GM12872 (cell line): ENCODE data around the gene FGF2.

Experiments
- TF ChIP-seq, protein P1 (sequence below): IDR thresholded peaks from 3 replicates; pipeline ENCODE4 v1.5.1; 2011; ENCODE audit warnings: low read depth, mild to moderate bottlenecking, low read length, moderate library complexity; ENCODE audit not compliant: insufficient read depth

FGF2 gene

DNA sequence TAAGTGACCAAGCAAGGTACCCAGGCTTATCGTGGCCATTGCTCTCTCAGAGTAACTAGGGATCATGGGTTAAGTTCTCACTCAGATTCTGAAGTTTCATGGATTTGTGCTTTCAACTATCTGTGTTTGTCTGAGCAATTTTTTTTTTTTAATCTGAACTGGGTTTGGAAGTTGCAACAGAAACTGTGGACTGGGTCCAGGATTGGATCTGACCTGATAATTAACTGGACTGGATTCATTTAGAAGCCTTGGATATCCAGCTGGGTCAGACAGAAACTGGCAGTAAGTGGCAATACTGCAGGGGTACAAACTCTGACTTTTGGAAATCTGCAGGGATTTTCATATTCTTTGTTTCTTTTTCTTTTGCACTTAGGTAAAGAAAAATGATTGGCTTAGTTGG lies 38.7 kb upstream of the FGF2 start:
- TF ChIP-seq, protein P1, sequence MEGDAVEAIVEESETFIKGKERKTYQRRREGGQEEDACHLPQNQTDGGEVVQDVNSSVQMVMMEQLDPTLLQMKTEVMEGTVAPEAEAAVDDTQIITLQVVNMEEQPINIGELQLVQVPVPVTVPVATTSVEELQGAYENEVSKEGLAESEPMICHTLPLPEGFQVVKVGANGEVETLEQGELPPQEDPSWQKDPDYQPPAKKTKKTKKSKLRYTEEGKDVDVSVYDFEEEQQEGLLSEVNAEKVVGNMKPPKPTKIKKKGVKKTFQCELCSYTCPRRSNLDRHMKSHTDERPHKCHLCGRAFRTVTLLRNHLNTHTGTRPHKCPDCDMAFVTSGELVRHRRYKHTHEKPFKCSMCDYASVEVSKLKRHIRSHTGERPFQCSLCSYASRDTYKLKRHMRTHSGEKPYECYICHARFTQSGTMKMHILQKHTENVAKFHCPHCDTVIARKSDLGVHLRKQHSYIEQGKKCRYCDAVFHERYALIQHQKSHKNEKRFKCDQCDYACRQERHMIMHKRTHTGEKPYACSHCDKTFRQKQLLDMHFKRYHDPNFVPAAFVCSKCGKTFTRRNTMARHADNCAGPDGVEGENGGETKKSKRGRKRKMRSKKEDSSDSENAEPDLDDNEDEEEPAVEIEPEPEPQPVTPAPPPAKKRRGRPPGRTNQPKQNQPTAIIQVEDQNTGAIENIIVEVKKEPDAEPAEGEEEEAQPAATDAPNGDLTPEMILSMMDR: no peak

DNA sequence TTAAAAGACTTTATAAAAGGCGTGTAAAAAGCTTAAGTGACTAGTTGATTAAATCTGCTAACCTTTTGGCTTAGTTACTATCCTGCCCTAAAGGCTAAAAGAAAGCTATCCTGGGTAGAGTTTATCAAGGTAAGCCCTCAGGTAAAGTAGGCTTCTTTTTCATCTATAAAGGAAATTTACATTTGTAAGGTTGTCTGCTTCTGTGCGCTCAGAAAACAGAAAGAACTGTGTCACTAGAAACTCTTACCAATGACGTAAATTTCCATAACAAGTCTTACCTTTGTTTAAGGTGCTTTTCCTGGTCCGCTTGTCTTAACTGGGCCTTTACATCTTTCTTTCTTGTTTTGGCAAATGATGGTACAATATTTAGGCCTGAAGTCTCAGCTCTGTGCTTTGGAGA lies 37.7 kb upstream of the FGF2 start:
- TF ChIP-seq, protein P1: no peak

DNA sequence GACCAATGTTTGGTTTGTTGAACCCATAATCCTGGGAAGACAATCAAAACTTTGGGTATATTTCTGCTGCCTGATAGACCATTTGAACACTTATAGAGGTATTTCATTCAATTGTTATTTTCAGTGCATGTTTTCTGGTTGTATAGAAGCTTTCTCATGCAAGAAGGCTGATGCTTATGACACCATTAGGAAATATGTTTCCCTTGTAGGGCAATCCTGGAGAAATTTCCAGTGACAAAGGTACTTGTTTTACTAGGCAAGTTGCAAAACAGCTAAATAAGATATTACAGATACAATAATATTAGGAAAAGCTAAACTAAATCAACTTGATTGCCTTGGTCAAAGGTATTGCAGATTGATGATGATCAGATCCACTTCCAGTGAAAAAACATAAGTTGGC lies 32.8 kb upstream of the FGF2 start:
- TF ChIP-seq, protein P1: no peak

DNA sequence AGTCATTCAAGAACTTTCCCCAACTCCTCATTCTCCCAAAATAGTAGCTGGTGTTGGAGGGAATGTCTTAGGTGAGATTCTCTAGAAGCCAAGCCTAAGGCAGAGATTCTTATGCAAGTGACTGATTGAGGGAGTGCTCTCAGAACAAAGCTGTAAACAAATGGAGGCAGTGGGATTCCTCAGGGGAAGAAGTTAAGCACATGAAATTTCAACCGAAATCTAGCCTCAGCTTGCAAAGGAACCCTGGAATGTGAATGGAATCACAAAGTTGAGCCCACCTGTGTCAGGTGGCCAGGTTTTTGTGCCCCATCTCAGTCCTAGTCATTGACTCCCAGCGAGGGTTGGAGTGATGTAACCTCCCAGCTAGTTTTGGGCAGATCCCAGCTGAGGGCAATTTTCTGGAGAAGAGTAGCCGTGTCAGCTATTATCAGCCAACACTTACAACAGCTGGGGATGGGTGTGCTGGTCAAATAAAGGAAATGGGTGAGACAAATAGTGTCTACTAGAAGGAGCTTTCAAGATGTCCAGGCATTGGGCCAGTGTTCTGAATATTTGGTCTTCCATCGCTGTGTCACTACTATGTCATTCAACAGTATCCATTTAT lies 29.7 kb upstream of the FGF2 start:
- TF ChIP-seq, protein P1: no peak

DNA sequence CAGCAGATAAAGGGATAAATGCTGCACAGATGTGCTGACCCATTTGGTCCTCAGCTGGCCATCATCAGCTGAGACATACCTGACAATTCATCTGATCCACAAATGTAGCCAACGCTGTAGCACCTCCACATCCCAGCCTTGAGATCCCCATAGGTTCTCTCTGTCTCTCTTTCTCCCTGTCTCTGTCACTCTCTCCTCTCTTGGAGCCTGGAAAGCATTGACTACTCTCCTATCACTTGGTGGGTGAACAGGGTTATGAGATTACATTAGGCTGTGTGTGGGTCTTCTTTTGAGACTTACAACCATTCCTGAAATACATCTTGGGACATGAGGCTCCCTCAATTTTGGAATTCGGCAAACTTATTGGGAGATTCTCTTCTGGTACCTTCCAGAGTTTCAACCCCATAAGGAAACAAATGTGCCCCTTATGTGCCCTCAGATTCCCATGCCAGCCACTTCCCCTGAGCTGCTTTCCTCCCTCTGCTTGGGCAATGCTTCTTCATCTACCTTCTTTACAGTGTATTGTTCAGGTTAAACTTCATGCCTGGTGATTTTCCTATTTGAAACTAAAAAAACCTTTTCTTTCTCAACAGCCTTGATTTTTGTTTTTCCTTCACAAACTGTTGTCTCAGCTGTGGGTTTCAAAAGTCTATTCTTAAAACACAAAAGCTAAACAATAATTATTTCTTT lies 29.1 kb upstream of the FGF2 start:
- TF ChIP-seq, protein P1: no peak

DNA sequence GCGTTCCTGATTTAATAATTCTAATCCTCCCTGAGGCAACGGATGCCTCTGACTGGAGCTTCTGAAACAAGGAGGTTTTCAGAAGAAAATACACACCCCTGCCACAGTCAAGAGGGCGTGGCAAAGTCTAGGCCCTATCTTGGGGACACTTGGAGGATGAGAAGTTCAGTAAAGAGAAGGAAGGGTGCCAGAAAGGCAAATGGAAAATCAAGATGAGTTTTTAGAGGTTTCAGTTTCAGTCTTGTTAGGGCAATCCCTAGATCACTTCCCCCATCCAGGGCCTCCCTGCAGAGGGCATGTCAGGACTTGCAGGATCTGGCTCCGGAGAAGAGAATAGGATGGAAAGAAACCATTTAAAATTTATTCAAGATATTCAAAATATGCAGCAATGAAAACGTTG lies 28.5 kb upstream of the FGF2 start:
- TF ChIP-seq, protein P1: no peak

DNA sequence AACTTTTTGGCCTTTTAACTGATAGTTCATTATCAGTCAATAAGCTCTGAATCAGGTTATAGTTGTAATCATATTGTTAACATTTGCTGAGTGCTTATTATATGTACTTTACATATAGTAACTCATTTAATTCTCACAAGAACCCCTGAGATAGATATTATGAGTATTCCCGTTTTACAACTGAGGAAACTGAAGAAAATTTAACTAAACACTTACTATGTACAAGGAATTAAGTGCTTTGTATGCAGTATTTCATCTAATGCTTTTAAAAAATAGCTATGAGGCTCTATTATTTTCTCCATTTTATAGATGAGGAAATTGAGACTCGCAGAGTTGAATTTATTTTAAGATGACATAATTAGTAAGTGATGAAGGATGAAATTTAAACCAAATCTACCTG lies 27.7 kb upstream of the FGF2 start:
- TF ChIP-seq, protein P1: no peak
